Activated CD4-positive, alpha-beta memory T cell treated with anti-CD3 and anti-CD28 coated beads for 36 hours (primary cell): Measurements from ENCODE around the gene SLC25A1. TPM values are rescaled to one million over a fixed set of nuclear protein-coding genes. Genes with fewer than 3 reads are reported as not detected.
"Not testable (repeated sequence)": the region's sequence is repeated elsewhere in the genome, so short reads cannot be mapped to it uniquely, and the experiment has no call there.

Experiments used
- CTCF ChIA-PET: fragments of 350-600 bp; sonication (Branson Sonifier 250); formaldehyde crosslinking; loops from one replicate; lab custom pipeline; 2021; ENCODE audit warnings: antibody characterized with exemption, inconsistent platforms; lab: Charles Lee
- POLR2A ChIA-PET: fragments of 350-600 bp; sonication (Branson Sonifier 250); formaldehyde crosslinking; loops from one replicate; lab custom pipeline; 2021; ENCODE audit warnings: antibody characterized with exemption; lab: Charles Lee
- DNase-seq: peaks from one replicate; pipeline ENCODE4 v3.0.0-alpha.2; 2020
- H3K27ac Mint-ChIP-seq: one replicate; pipeline ENCODE4 v1.8.0; 2021; ENCODE audit warnings: mixed read lengths
- H3K27me3 Mint-ChIP-seq: one replicate; pipeline ENCODE4 v1.8.0; 2021; ENCODE audit warnings: mixed read lengths
- H3K36me3 Mint-ChIP-seq: one replicate; pipeline ENCODE4 v1.8.0; 2021; ENCODE audit warnings: mixed read lengths
- H3K4me1 Mint-ChIP-seq: one replicate; pipeline ENCODE4 v1.8.0; 2021; ENCODE audit warnings: low read depth, mixed read lengths
- H3K4me3 Mint-ChIP-seq: one replicate; pipeline ENCODE4 v1.8.0; 2021; ENCODE audit warnings: mild to moderate bottlenecking, mixed read lengths
- H3K9me3 Mint-ChIP-seq: one replicate; pipeline ENCODE4 v1.8.0; 2021; ENCODE audit warnings: mixed read lengths
- intact Hi-C: fragments of 100-400 bp; cut with micrococcal nuclease; formaldehyde crosslinking; loops from one replicate; pipeline ENCODE4 v1.15.1; 2023
- total RNA-seq, 2 experiments: library from RNA; stranded (reverse); gene quantifications; one replicate each; pipeline ENCODE4 v1.2.3, GENCODE V29; 2021

The SLC25A1 gene
- total RNA-seq, 2 experiments from 2014 or later = 62.9 to 67.4 TPM

DNA sequence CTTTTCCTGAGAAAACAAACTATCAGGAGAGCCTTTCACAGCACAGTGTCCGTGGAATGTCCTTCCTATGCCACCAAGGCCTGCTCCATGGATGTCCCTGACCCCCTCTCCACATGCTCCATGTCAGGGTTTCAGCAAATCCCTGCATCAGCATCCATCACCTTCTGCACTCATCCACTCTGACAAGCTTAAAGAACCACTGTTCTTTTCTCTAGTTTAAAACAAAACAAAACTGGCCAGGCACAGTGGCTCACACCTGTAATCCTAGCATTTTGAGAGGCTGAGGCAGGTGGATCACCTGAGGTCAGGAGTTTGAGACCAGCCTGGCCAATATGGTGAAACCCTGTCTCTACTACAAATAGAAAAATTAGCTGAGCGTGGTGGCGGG is 24.3 kb upstream of the SLC25A1 start:
- DNase-seq, POLR2A ChIA-PET, H3K4me1 Mint-ChIP-seq, H3K27me3 Mint-ChIP-seq, intact Hi-C loops, H3K4me3 Mint-ChIP-seq, H3K9me3 Mint-ChIP-seq, H3K36me3 Mint-ChIP-seq, H3K27ac Mint-ChIP-seq: not testable (repeated sequence)
- CTCF ChIA-PET = interaction anchor here (0.6 kb wide), 1 partner anchor 62 kb away, joined by 3 read pairs; no protein-coding TSS in a partner anchor

DNA sequence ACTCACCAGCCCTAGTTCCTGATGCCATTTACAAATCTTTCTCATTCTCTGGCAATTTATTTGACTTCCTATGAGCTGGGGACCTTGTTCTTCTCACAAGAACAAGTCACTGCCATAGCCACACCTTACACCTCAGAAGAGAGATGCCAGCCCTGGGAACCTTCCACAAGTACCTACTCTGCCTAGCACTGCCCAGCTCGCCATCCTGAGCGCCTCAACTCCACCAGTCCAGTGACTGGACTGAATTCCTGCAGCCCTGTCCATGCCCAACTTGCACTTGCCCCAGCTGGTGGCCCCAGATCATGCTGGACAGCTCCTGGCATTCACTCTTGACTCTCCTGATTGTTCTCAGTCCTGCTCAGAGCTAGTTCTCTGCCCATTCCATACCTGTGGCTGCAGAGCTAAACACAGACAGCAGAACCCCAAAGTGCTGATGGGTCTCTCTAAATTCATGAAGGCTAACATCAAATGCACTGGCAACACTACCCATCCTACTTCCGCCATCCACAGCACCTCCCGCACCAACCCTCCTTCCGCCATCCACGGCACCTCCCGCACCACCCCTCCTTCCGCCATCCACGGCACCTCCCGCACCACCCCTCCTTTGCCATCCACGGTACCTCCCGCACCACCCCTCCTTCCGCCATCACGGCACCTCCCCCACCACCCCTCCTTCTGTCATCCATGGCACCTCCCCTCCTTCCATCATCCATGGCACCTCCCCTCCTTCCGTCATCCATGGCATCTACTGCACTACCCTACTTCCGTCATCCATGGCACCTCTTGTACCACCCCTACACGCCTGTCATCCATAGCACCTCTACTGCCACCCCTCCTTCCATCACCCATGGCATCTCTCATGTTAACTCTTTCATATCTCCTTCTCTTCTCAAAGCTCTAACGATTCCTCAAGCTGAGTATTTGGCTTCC is 23.6 kb upstream of the SLC25A1 start:
- H3K4me1 Mint-ChIP-seq = no peaks in the 10 kb centered on the region
- H3K36me3 Mint-ChIP-seq = no peaks in the 10 kb centered on the region
- H3K9me3 Mint-ChIP-seq = no peaks in the 10 kb centered on the region
- intact Hi-C loops = no loop called here
- CTCF ChIA-PET = interaction anchor here (0.6 kb wide), 1 partner anchor 61 kb away, joined by 3 read pairs; no protein-coding TSS in a partner anchor
- POLR2A ChIA-PET = no interaction called here
- no peak overlapping the region for H3K4me3 Mint-ChIP-seq
- DNase-seq = no peak
- H3K27ac Mint-ChIP-seq = no peak overlapping the region
- no peaks in the 10 kb centered on the region for H3K27me3 Mint-ChIP-seq

DNA sequence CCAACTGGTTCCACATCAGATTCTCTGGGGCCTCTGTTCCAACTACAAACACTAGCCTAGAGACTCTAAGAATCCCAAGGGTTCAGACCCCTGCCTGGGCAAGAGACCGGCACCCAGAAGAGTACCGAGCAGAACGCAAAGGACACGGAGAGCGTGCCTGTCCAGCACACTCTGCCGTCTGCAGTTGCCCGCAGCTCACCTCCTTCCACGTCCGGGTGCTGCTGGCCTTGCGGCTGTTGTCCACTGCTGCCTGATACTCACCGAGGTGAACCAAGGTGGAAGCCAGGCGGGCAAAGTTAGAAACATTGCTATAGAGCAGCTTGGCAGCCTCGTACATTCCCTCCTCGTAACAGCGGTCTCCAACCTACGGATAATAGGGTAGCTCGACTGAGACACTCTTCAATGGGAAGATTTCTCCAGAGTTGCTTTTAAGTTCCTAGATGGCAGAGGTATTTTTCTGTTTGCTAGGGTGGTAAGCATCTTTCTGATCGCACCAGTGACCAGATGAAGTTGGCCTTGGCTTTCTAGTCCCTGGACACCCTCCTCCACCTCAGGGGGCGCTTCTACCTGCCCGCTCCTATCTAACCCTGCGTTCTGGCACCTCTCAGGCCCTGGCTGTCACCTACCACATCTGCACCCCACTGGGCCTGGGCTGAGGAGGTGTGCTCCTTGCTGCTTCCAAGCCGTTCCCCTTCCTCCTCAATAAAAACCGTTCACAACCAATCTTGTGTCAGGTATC is 22.8 kb upstream of the SLC25A1 start:
- H3K4me1 Mint-ChIP-seq = no peaks in the 10 kb centered on the region
- no peaks in the 10 kb centered on the region for H3K27me3 Mint-ChIP-seq
- no peak overlapping the region for H3K4me3 Mint-ChIP-seq
- DNase-seq = no peak
- H3K36me3 Mint-ChIP-seq = no peaks in the 10 kb centered on the region
- ChIA-PET CTCF (no interaction called here), POLR2A (no interaction called here)
- H3K9me3 Mint-ChIP-seq = no peaks in the 10 kb centered on the region
- no peak overlapping the region for H3K27ac Mint-ChIP-seq
- intact Hi-C loops = no loop called here

DNA sequence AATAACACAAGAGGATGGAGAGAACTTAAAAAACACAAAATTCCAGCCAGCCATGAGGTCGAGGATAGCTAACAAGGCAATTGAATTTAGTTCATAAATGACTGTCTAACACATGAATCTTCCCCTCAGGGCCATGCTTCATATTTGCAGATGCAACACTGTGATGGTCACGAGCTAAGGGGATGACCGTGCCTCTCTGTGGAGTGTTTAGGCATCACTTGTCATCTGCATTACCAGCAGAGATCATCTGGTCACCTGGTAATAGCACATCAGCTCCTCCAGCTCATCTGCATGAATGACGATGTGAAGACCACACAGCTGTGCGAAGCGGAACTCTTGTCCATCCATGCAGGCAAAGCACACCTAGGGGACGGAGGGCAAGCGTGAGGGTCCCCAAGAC is 20.9 kb upstream of the SLC25A1 start:
- no peak for DNase-seq
- intact Hi-C loops = no loop called here
- H3K4me3 Mint-ChIP-seq = no peak overlapping the region
- H3K4me1 Mint-ChIP-seq = peaks cover 7% of the 10 kb centered on the region
- no peak overlapping the region for H3K27ac Mint-ChIP-seq
- no peaks in the 10 kb centered on the region for H3K9me3 Mint-ChIP-seq
- POLR2A ChIA-PET = no interaction called here
- no peaks in the 10 kb centered on the region for H3K36me3 Mint-ChIP-seq
- CTCF ChIA-PET = no interaction called here
- no peaks in the 10 kb centered on the region for H3K27me3 Mint-ChIP-seq

DNA sequence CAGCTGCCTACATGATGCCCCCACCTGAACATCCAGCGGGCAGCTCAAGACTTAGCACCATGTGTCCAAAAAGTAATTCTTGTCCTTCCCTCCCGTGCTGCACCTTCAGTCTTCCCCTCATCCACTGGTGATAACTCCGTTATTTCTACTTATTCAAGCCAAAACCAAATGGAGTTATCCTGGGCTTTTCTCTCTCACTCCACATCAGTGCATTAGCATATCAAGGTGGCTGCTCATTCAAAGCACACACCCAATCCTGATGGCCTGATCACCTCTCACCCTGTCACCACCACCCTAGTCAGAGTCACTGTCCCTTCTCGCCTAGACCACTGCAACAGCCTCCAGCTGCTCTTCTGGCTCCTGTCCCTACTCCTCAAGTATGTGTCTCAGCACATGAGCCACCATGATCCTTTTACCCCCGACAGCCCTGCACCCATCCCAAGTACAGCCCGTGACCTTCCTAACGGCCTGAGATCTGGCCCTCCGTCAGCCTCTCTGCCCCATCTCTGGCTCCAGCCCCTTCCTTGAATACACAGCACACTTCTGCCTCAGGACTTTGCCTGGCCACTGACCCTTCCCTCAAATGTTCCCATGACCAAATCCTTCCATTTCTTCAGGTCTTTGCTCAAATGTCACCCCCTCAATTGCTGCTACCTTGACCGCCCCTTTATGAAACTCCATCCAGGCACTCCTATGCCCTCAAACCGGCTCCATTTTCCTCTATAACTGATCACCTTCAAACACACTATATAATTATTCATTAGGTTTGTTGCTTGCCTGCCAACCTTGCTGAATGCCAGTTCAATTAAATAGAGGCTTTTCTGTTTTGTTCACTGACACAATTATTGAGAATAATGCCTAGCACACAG is 19.7 kb upstream of the SLC25A1 start:
- no peak for DNase-seq
- intact Hi-C loops = no loop called here
- H3K9me3 Mint-ChIP-seq = no peaks in the 10 kb centered on the region
- H3K4me3 Mint-ChIP-seq = no peak overlapping the region
- POLR2A ChIA-PET = no interaction called here
- no peaks in the 10 kb centered on the region for H3K27me3 Mint-ChIP-seq
- no peaks in the 10 kb centered on the region for H3K36me3 Mint-ChIP-seq
- H3K27ac Mint-ChIP-seq = no peak overlapping the region
- CTCF ChIA-PET = no interaction called here
- H3K4me1 Mint-ChIP-seq = peaks cover 7% of the 10 kb centered on the region

DNA sequence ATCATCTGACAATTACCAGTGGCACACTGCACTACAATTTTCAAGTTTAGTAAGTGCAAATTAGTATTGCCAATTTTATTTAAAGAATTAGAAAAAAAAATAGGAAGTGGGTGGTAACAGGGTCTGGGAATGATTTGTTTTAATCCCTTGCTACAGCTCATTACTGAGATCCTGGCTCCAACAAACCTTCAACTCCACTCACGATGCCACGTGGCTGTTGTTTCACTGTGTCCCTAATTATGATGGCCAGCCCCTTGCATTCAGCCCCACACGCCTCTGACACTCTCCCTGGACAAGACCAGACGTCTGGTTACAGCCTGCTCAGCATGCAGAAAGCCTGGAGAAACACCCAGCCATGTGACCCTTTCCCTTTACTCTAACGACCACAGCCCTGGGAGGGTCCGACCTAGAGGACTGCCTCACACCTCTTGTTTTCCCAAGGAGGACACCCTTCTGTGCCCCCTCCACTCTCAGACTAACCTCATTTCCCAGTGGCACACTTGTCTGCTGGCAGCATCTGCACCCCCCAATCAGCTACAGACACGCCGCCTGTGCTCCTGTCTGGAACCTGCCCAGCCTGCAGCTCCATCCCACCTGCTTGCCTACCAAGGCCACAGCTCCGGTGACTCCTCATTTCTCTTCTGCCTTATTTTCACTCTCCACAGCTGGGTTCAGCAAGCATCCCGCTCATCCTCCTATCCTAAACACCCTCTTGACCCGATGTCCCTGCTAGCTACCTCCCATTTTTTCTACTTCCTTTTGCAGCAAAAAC is 18.5 kb upstream of the SLC25A1 start:
- Mint-ChIP-seq H3K4me1 (peaks cover 7% of the 10 kb centered on the region), H3K9me3 (no peaks in the 10 kb centered on the region), H3K27ac (no peak overlapping the region), H3K4me3 (no peak overlapping the region), H3K27me3 (no peaks in the 10 kb centered on the region), H3K36me3 (no peaks in the 10 kb centered on the region)
- no peak for DNase-seq
- ChIA-PET CTCF (no interaction called here), POLR2A (no interaction called here)
- intact Hi-C loops = no loop called here

DNA sequence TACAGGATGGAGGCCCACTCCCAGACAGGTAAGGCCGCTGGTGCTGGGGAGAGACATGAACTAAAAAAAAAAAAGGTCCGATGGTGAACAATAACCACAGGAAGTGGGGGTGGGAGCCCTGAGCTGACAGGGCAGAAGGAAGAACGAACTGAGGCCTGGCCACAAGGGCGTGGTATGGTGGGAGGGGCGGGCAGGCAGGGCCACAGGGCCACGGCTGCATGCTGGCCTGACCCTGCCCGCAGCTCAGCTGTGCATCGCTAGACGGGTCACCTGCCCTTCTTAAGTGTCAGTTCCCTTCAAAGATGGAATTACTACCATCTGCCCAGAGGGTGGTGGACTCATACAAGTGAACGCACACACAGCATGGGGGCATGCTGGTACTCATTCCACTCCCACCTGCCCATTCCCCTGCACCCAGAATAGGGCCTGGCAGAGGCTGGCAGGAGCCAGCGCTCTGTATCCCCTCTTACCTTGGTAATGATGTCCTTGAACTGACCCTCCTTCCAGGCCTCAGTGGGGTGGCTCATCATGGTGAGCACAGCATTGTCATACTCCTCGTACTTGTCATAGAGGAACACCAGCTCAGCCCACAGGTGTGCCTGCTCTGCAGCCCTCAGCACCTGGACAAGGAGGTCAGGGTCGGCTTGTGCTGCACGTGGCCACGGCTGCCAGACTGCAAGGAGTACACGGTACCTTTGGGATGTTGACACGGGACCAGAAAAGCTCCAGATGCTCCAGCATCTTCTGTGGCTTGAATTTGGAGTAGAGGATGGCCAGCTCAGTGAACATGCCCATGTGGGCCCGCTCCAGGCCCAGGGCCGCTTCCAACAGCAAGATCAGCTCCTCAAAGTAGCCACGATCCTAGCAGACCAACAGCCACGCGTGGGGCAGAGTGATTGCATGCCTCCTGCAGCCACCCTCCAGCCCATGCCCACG is 17.5 kb upstream of the SLC25A1 start:
- Mint-ChIP-seq H3K4me1 (peaks cover 7% of the 10 kb centered on the region), H3K36me3 (no peaks in the 10 kb centered on the region), H3K9me3 (no peaks in the 10 kb centered on the region), H3K27me3 (no peaks in the 10 kb centered on the region), H3K27ac (no peak overlapping the region), H3K4me3 (no peak overlapping the region)
- ChIA-PET POLR2A (no interaction called here), CTCF (no interaction called here)
- no peak for DNase-seq
- intact Hi-C loops = no loop called here

DNA sequence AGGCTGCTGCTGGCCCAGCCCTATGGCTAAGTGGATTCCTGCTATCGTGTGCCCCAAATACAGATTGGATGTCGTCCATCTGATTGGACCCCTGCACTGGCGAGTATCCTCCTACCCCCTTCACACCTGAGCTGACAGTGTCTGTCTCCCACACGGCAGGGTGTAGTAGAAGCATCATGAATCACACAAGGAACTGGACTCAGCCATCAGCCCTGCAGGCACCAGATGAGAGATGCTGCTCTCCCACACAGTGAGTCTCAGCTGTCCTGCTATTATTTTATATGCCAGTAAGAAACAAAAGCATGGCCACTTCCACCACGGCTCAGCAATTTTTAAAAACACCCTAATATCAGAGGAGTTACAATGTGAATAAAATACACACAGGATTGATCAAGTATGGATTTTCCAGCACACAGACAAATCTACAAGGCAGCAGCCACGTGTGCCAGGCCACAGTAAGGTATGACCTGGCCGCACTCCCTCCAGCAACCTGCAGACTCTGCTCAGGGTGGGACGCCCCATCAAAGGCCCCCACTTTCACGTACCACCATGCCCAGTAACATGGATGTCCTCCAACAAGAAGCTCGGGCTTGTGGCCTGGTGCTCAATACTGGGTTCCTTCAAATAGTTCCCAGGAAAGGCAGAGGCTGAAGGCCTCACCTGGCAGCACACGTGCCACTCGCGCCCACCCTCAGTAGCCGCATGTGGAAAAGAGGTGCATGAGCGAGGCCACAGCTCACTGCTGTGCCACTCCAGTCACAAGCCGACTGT is 16.4 kb upstream of the SLC25A1 start:
- ChIA-PET CTCF (interaction anchor here (0.6 kb wide), 1 partner anchor 598 kb away, joined by 4 read pairs; no protein-coding TSS in a partner anchor), POLR2A (no interaction called here)
- no peaks in the 10 kb centered on the region for H3K9me3 Mint-ChIP-seq
- H3K27ac Mint-ChIP-seq = no peak overlapping the region
- intact Hi-C loops = no loop called here
- H3K27me3 Mint-ChIP-seq = no peaks in the 10 kb centered on the region
- no peaks in the 10 kb centered on the region for H3K36me3 Mint-ChIP-seq
- no peak overlapping the region for H3K4me3 Mint-ChIP-seq
- DNase-seq = no peak
- peaks cover 7% of the 10 kb centered on the region for H3K4me1 Mint-ChIP-seq

DNA sequence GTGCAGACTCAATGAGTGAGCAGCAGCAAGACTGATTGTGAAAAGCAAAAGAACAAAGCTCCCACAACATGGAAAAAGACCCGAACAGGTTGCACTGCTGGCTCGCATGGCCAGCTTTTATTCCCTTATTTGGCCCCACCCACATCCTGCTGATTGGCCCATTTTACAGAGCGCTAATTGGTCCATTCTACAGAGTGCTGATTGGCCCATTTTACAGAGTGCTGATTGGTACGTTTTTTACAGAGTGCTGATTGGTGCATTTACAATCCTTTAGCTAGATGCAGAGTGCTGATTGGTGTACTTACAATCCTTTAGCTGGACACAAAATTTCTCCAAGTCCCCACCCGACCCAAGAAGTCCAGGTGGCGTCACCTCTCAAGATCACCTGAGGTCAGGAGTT is 15.3 kb upstream of the SLC25A1 start:
- intact Hi-C loops = no loop called here
- DNase-seq = no peak
- Mint-ChIP-seq H3K36me3 (no peaks in the 10 kb centered on the region), H3K27me3 (no peaks in the 10 kb centered on the region), H3K4me1 (peaks cover 7% of the 10 kb centered on the region), H3K9me3 (no peaks in the 10 kb centered on the region), H3K27ac (no peak overlapping the region), H3K4me3 (no peak overlapping the region)
- ChIA-PET POLR2A (no interaction called here), CTCF (no interaction called here)
